ENCODE measurements around the gene CCDC86. TPM values are rescaled to one million over a fixed set of nuclear protein-coding genes. Genes with fewer than 3 reads are reported as not detected.

Gene CCDC86
- total and polyA plus RNA-seq, 9 of the 15 experiments (the other 6 are each of a cell fraction or from before 2014, with no cell fraction given): 4.6 to 102 (median 25.2) TPM

DNA sequence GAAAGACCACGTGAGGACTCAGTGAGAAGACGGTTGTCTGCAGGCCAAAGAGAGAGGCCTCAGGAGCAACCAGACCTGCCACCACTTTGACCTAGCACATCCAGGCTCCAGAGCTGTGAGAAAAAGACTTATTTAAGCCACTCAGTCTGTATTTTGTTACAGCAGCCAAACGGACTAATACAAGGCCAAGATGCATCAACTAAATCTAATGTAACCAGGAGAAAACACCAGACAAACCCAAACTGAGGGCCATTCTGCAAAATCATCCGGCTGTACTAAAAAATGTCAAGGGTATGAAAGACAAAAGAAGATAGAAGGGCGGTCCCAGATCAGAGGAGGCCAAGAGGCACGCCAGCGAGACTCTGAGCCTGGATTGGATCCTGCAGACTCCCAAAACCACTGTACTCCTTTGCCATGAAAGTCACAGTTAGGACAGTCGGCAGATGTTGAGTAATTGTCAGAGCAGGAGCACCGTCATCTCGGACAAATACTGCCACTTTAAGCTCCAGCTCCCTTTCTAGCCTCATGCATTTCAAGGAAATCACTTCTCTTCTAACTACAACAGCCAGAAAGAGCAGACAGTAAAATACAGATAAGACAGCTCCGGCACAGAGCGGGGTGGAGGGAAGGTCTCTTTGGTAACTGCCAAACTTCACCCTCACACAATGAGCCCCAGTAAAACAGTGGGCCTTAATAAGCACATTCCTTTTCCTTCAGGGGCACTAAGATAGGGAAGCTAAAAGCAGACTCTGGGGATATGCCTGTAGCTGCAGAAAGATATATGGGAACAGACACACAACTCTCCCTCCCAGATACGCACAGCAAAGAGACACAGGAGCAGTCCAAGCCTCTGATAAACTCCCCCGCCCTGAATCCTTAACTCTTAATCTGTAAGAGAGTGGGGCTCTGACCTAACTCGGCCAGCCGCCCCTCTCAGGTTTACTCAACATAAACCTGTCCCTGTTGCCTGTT lies 21.9 kb downstream of the CCDC86 start (continued):
- TF ChIP-seq, protein P1, sequence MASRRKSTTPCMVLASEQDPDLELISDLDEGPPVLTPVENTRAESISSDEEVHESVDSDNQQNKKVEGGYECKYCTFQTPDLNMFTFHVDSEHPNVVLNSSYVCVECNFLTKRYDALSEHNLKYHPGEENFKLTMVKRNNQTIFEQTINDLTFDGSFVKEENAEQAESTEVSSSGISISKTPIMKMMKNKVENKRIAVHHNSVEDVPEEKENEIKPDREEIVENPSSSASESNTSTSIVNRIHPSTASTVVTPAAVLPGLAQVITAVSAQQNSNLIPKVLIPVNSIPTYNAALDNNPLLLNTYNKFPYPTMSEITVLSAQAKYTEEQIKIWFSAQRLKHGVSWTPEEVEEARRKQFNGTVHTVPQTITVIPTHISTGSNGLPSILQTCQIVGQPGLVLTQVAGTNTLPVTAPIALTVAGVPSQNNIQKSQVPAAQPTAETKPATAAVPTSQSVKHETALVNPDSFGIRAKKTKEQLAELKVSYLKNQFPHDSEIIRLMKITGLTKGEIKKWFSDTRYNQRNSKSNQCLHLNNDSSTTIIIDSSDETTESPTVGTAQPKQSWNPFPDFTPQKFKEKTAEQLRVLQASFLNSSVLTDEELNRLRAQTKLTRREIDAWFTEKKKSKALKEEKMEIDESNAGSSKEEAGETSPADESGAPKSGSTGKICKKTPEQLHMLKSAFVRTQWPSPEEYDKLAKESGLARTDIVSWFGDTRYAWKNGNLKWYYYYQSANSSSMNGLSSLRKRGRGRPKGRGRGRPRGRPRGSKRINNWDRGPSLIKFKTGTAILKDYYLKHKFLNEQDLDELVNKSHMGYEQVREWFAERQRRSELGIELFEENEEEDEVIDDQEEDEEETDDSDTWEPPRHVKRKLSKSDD (conservative IDR thresholded peaks at IDR 0.05; ENCODE audit: low read length): no peak
- TF ChIP-seq, protein P2, sequence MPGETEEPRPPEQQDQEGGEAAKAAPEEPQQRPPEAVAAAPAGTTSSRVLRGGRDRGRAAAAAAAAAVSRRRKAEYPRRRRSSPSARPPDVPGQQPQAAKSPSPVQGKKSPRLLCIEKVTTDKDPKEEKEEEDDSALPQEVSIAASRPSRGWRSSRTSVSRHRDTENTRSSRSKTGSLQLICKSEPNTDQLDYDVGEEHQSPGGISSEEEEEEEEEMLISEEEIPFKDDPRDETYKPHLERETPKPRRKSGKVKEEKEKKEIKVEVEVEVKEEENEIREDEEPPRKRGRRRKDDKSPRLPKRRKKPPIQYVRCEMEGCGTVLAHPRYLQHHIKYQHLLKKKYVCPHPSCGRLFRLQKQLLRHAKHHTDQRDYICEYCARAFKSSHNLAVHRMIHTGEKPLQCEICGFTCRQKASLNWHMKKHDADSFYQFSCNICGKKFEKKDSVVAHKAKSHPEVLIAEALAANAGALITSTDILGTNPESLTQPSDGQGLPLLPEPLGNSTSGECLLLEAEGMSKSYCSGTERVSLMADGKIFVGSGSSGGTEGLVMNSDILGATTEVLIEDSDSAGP (CRISPR knock-in tag; IDR thresholded peaks at IDR 0.05): peak; percentile 52; the same call in 1 of the 2 replicates
